Superior temporal gyrus (tissue), 1 donor: Measurements from ENCODE around the gene ATXN2.
"Not testable (repeated sequence)": the region's sequence is repeated elsewhere in the genome, so short reads cannot be mapped to it uniquely, and the experiment has no call there.

Experiments
- DNase-seq: peaks from one replicate; pipeline ENCODE4 v3.0.0-alpha.2; 2016; ENCODE audit errors: extremely low spot score

ATXN2 gene

DNA sequence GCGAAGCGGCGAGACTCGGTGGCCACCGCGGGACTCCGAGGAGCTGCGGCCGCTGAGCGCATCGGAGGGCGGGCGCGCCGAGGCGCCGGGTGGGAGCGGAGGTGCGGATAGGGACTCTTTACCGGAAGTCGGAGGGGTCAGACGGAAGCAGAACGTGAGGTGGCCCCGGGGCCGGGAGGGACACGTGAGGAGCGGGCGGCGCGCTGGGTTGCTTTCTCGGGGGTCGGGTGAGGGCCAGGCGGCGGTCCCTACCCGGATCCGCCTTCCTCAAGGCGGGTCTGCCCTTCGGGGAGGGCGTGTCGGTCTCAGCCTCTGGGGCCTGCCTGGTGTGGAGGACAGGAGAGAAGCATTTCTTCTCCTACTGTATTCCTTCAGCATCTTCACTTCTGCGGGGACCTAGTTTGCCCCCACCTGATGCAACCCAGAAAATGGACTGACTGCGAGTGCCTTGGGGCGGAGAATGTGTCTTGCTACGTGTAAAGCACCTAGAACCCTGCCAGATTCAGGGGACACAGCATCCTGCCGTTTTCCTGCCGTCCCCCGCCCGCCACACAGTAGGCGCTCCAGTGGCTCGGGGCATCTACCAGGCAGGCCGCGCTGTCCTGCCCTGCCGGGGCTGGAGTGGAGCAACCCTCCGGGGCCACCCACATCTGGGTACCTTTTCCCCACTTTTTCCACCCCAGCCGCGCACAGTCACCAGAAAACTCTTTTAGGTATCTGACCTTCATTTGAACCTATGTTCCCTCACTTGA is 514 bp upstream of the ATXN2 start:
- peak; percentile 77 for DNase-seq

DNA sequence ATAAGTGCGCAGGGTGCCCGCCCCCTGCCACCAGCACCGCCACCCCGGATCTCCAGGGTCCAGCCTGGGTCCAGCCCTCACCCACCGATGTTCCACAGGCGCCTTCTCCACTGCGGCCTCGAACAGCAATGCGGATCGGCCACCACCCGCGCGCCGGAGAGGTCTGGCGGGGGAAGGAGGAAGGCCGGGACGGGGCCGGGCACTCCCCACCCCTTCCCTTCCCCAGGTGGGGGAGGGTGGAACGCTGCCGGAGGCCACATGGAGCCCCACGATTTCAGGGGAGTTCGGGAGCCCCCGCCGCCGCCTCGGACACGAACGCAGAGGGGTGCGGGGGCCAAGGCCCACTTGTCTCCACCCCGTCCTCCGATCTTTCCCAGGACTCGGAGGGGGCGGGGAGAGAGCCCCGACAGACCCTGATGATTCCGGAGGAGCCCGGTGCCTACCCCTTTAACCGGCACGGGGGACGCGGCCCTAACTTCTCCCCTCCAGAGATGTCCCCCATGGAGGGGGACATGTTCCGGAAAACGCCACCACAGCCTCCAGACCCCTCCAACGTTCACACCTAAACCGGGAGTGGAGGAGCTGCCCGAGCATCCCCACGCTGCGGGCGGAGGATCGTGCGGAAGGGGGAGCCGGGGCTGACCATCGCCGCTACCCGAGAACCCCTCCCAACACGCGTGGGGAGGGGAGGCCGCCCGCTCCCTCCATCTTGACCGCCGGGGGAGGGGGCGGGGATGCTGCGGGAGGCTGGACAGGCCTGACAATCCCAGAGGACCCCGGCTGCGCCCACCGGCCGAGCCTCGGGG is 1.1 kb downstream of the ATXN2 start:
- DNase-seq, result peak; percentile 56

DNA sequence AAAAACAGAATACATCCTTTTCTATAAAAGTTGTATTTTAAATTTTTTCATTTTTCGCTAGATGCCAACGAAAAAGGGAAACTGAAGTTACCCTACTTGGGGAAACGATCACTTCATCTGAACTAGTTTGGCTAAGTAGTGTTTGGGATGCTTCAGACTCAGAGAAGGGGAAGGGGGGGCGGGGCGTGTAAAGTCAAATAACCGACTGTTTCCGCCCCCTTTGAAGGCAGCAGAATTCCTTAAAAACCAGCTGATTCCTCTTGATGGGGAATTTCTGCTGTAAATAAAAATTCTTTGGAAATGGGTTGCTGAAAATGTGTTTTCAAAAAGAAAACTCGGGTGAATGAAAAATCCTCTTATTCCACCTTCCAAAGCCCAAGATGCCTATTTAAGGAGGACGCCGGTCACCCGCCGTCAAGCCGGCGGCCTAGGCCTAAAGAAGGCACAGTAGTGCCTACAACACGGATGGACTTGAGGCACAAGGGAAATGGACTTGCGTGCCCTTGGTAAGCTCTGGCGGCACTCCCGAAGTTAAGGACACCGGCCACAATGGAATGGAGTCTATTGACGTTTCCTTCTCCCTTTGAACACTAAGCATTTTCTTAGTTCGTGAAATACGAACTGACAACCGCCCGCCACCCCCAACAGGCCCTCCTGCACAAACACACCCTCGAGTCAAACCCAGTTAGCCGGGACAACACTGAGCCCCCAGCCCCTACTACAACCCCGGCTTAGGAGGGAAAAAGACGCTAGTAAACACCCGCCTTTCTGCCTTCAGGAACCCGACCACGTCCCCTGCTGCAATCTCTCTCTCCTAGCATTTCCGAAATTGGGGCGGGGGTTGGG is 1.9 kb downstream of the ATXN2 start:
- peak; percentile 60 for DNase-seq

GRCh38 chr12:111595341-111595835 is 3.7 kb downstream of the ATXN2 start:
- not testable (repeated sequence) for DNase-seq

DNA sequence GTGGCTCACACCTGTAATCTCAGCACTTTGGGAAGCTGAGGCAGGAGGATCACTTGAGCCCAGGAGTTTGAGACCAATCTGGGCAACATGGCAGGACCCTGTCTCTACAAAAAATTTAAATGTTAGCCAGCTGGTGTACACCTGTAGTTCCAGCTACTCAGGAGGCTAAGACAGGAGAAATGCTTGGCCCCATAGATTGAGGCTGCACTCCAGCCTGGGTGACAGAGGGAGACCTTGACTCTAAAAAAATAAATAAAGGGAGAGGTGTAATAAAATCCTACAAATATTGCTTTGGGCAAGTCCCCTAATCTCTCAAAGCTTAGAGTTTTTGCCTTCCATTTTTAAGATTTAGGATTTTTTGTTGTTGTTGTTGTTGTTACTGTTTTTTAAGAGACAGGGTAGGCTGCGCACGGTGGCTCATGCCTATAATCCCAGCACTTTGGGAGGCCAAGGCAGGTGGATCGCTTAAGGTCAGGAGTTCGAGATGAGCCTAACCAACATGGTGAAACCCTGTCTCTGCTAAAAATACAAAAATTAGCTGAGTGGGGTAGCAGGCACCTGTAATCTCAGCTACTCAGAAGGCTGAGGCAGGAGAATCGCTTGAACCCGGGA is 7.6 kb downstream of the ATXN2 start:
- not testable (repeated sequence) for DNase-seq

- no peak for DNase-seq
Observed at GRCh38 chr12:111590552-111590951, 8.6 kb downstream of the ATXN2 start.

- no peak for DNase-seq
Observed at GRCh38 chr12:111589601-111590000, 9.5 kb downstream of the ATXN2 start.

DNA sequence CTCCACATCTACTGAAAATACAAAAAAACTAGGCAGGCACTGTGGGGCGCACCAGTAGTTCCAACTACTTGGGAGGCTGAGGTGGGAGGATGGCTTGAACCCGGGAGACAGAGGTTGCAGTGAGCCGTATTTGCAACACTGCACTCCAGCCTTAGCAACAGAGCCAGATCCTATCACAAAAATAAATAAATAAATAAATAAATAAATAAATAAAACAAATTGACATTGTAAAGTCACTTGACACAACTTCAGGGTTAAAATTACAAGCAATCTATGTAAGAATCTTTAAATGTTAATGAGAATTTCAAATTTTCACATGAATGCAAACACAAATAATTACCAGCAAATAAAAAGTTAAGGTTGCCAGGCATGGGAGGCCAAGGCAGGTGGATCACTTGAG is 11.1 kb downstream of the ATXN2 start:
- DNase-seq, result no peak

DNA sequence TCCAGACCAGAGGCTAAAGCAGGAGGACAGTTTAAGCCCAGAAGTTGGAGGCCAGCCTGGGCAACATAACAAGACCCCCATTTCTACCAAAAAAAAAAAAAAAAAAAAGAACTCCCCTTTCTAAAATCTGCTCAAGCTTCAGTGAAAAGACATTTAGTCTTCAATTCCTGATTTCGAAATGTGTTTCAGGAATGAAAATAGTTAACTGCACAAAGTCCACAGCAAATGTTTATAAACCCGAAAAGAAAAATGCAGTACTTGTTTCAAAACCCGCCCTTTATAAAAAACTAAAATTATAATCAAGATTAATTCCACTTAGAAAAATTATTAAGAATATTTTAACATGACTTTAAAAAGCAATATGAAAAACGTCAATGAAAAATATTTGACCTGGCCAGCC is 12.1 kb downstream of the ATXN2 start:
- no peak for DNase-seq

GRCh38 chr12:111585690-111586089 is 13.4 kb downstream of the ATXN2 start:
- DNase-seq, result no peak

DNA sequence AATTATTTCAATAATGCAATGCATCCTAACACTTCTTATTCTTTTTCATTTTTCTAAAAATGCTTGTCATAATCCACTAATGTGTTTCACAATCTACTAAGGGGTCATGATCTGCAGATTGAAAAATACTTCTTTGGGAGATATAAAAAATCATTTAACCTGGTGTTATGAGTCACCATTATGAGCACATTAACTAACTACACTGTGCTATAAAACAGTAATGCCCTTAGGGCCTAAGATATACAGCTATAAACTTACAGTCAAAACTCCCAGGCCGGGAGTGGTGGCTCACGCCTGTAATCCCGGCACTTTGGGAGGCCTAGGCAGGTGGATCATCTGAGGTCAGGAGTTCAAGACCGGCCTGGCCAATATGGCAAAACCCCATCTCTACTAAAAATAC is 14.2 kb downstream of the ATXN2 start:
- no peak for DNase-seq

- DNase-seq, result not testable (repeated sequence)
Observed at GRCh38 chr12:111583506-111583905, 15.6 kb downstream of the ATXN2 start.

DNA sequence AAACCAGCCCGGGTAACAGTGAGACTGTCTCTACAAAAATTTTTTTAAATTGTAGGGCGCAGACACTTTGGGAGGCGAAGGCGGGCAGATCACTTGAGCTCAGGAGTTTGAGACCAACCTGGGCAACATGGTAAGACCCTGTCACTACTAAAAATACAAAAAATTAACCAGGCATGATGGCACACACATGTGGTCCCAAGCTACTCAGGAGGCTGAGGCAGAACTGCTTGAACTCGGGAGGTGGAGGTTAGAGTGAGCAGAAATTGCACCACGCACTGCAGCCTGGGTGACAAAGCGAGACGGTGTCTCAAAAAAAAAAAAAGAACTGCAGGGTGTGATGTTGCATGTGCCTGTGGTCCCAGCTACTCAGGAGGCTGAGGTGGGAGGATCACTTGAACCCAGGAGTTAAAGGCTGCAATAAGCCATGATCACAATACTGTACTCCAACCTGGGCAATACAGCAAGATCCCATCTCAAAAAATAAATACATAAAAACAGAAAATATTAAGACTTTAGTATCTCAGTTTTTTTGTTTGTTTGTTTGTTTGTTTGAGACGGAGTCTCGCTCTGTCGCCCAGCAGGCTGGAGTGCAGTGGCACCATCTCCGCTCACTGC is 16.9 kb downstream of the ATXN2 start:
- DNase-seq, result no peak

DNA sequence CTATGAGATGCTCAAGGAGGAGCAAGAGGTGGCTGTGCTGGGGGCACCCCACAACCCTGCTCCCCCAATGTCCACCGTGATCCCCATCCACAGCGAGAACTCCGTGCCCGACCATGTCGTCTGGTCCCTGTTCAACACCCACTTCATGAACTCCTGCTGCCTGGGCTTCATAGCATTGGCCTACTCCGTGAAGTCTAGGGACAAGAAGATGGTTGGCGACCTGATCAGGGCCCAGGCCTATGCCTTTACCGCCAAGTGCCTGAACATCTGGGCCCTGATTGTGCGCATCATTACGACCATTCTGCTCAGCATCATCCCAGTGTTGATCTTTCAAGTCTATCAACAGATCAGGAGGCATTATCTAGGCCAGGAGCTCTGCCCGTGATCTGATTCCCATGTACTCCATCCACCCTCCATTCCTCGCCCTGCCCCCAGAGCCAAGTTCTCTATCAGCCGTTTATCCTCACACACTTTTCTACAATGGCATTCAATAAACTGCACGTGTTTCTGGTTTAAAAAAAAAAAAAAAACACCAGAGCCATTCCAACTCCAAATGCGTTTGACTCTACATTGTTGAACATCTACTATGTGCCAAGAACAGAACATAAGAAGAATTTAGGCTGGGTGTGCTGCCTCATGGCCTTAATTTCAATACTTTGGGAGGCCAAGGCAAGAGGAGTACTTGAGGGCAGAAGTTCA is 17.5 kb downstream of the ATXN2 start:
- no peak for DNase-seq

- DNase-seq, result no peak
Observed at GRCh38 chr12:111580737-111581136, 18.4 kb downstream of the ATXN2 start.

DNA sequence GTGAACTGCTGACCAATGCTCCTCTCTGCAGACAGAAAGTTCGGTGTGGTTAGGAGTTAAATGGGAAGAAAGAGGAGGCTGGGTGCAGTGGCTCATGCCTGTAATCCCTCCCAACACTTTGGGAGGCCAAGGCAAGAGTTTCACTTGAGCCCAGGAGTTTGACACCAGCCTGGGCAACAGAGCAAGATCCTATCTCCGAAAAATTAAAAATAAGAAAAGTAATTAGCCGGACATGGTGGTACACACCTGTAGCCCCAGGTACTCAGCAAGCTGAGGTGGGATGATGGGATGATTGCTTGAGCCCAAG is 19.0 kb downstream of the ATXN2 start:
- DNase-seq, result no peak

DNA sequence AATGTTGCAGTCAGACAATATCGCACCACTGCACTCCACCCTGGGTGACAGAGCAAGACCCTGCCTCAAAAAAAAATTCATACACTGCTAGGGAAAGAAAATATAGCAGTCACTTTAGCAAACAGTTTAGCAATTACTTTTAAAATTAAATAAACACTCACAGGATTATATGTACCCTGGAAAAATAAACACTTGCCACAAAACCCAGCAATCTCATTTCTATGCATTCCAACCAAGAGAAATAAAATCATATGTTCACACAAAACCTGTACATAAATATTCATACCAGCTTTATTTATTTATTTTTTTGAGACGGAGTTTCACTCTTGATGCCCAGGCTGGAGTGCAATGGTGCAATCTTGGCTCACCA is 20.2 kb downstream of the ATXN2 start:
- no peak for DNase-seq

GRCh38 chr12:111578276-111578970 is 20.7 kb downstream of the ATXN2 start:
- DNase-seq, result no peak

DNA sequence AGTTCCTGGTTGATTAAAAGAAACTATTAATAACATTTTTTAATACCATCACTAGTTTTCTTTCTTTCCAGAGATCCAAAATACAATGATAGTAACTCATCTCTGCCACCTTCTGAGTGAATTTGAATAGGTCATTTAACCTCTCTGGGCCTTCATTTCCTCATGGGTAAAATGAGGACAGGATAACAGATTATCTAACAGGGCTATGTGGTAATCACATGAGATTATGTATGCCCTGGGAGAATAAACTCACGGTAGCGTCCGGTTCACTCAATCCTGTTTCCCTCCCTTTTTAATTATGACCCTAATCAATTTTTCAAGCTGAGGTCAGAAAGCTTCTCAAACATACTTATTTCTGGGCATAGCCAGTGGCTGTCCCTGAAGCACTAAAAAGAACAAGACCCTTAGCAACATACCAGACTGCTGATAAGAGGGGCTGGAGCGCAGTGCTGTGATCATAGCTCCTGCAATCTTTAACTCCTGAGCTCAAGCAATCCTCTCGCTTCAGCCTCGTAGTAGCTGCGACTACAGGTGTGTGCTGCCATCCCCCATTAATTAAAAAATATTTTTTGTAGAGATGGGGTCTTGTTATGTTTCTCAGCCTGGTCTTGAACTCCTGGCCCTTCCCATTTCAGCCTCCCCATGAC is 24.2 kb downstream of the ATXN2 start:
- DNase-seq, result no peak

DNA sequence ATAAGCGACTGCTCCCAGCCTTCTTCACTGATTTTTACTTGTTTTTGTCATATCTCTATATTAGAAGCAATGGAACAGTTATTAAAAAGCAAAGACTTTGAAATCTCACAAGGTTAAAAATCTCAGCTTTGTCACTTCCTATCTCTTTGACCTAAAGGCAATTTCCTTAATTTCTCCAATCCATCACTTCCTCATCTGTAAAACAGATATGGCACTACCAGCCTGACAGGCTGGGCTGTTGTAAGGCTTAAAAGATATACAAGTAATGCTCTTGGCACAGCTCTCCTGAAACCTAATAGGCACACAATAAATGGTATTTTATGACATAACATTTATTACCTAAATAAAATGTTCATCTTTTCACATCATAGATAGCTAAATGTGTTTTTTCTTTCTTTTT is 25.6 kb downstream of the ATXN2 start:
- no peak for DNase-seq
